HepG2 (cell line): Measurements from ENCODE around the gene CALN1. TPM values are rescaled to one million over a fixed set of nuclear protein-coding genes. Genes with fewer than 3 reads are reported as not detected.

ENCODE experiments used
- ATAC-seq: fragments of 200-7000 bp; cut with Tn5 transposase; 3 replicates; pipeline ENCODE4 v1.9.1; 2020; ENCODE audit warnings: mild to moderate bottlenecking, moderate library complexity
- BruUV-seq: library from RNA; stranded (reverse); fragments of 400-500 nt; replicated peaks from 2 replicates; lab custom pipeline; 2021; lab: Mats Ljungman, UMichigan
- CTCF ChIA-PET: fragments of 300-600 bp; formaldehyde crosslinking; extraction: SDS; loops from one replicate; lab custom pipeline; 2021; ENCODE audit warnings: low total read pairs, inconsistent platforms, low intra/inter-chr PET ratio; lab: Yijun Ruan, JAX
- POLR2A ChIA-PET: fragments of 350-600 bp; sonication (Branson Sonifier 250); formaldehyde crosslinking; loops from one replicate; lab custom pipeline; 2020; ENCODE audit warnings: antibody characterized with exemption, inconsistent platforms; lab: Yijun Ruan, JAX
- DNase-seq: peaks from one replicate; pipeline ENCODE4 v3.0.0-alpha.2; 2015; ENCODE audit warnings: low spot score
- FAIRE-seq: peaks from 3 replicates; lab custom pipeline; 2011; peaks lifted over from hg19 to GRCh38; lab: Jason Lieb, UNC
- H2AFZ ChIP-seq: one replicate; pipeline ENCODE4 v1.6.1; 2011; ENCODE audit warnings: low read length, inconsistent platforms
- H3K27ac ChIP-seq: fragments of 300-600 bp; 3 replicates; pipeline ENCODE4 v1.8.0; 2011; ENCODE audit warnings: mixed run types, mild to moderate bottlenecking, mixed read lengths, low read length, inconsistent platforms; ENCODE audit not compliant: insufficient read depth; ENCODE audit errors: extremely low read length
- H3K27me3 ChIP-seq, 2 experiments: fragments of 200-600 bp in 1 of 2; 2 replicates in 1 of 2; 3 replicates in 1 of 2; pipeline versions ENCODE4 v1.6.0 to v1.8.0; 2011; ENCODE audit warnings: low read length in 2 of 2, mild to moderate bottlenecking in 2 of 2, moderate library complexity in 2 of 2, inconsistent platforms in 1 of 2; ENCODE audit not compliant: insufficient read depth in 2 of 2, control insufficient read depth in 1 of 2
- H3K36me3 ChIP-seq, 2 experiments: fragments of 200-600 bp in 1 of 2; replicated peaks in 1 of 2; 2 replicates in 1 of 2; 3 replicates in 1 of 2; pipeline versions ENCODE4 v1.5.1 to v1.8.0; 2011; ENCODE audit warnings: low read length in 2 of 2, inconsistent platforms in 1 of 2; ENCODE audit not compliant: insufficient read depth in 2 of 2, control insufficient read depth in 1 of 2
- H3K4me1 ChIP-seq: 2 replicates; pipeline ENCODE4 v1.5.1; 2012; ENCODE audit warnings: low read length, inconsistent platforms; ENCODE audit not compliant: insufficient read depth
- H3K4me2 ChIP-seq: 2 replicates; pipeline ENCODE4 v1.6.0; 2011; ENCODE audit warnings: low read depth, low read length, inconsistent platforms
- H3K4me3 ChIP-seq, 3 experiments: fragments of 200-600 bp in 1 of 3; sonication (generic), shearing (Covaris generic) in 1 of 3; replicated peaks in 1 of 3; 2 replicates each; pipeline ENCODE4 v1.5.1; 2011 to 2016; ENCODE audit warnings: low read length in 3 of 3, inconsistent platforms in 2 of 3, low read depth in 2 of 3, mild to moderate bottlenecking in 2 of 3, control low read depth in 1 of 3, mixed read lengths in 1 of 3; ENCODE audit not compliant: insufficient read depth in 1 of 3
- H3K79me2 ChIP-seq: one replicate; pipeline ENCODE4 v1.6.1; 2011; ENCODE audit warnings: low read length, inconsistent platforms; ENCODE audit not compliant: insufficient read depth
- H3K9ac ChIP-seq: 2 replicates; pipeline ENCODE4 v1.6.0; 2011; ENCODE audit warnings: mild to moderate bottlenecking, low read depth, low read length, inconsistent platforms; ENCODE audit not compliant: insufficient read depth
- H3K9me3 ChIP-seq: 2 replicates; pipeline ENCODE4 v1.5.1; 2012; ENCODE audit warnings: mild to moderate bottlenecking, low read length
- H4K20me1 ChIP-seq: 2 replicates; pipeline ENCODE4 v1.6.0; 2011; ENCODE audit warnings: inconsistent platforms, mild to moderate bottlenecking, low read length, moderate library complexity; ENCODE audit not compliant: insufficient read depth
- EZH2 ChIP-seq: conservative IDR thresholded peaks from 2 replicates; pipeline ENCODE4 v1.6.1; 2012; ENCODE audit warnings: mild to moderate bottlenecking, low read depth, low read length, moderate library complexity
- HOXA3 ChIP-seq: sonication (generic); formaldehyde crosslinking; IDR thresholded peaks from 2 replicates; pipeline ENCODE4 v1.5.0; 2020; ENCODE audit warnings: missing genetic modification reagents
- IRX3 ChIP-seq: sonication (generic); formaldehyde crosslinking; IDR thresholded peaks from 2 replicates; pipeline ENCODE4 v1.8.1; 2023; ENCODE audit warnings: mild to moderate bottlenecking, low read depth, missing genetic modification reagents, borderline replicate concordance
- NKX3-1 ChIP-seq: sonication (generic); formaldehyde crosslinking; IDR thresholded peaks from 2 replicates; pipeline ENCODE4 v1.5.0; 2020; ENCODE audit warnings: missing genetic modification reagents
- NONO ChIP-seq, 2 experiments: fragments of 450-650 bp in 1 of 2; sonication (generic) in 1 of 2; formaldehyde crosslinking in 1 of 2; IDR thresholded peaks in 1 of 2; conservative IDR thresholded peaks in 1 of 2; 2 replicates each; pipeline versions ENCODE4 v1.6.1 to v1.8.0; 2017 to 2022; ENCODE audit warnings: mild to moderate bottlenecking in 1 of 2, missing genetic modification reagents in 1 of 2, moderate library complexity in 1 of 2
- POLR2AphosphoS5 ChIP-seq: IDR thresholded peaks from 2 replicates; pipeline ENCODE4 v1.6.1; 2012; ENCODE audit warnings: low read depth, low read length
- SRY ChIP-seq: sonication (generic); formaldehyde crosslinking; IDR thresholded peaks from 2 replicates; pipeline ENCODE4 v1.8.0; 2022; ENCODE audit warnings: mild to moderate bottlenecking, missing genetic modification reagents
- STAG1 ChIP-seq: sonication (generic); formaldehyde crosslinking; IDR thresholded peaks from 2 replicates; pipeline ENCODE4 v1.4.0; 2020; ENCODE audit warnings: missing genetic modification reagents
- TCF7 ChIP-seq: sonication (generic); IDR thresholded peaks from 2 replicates; pipeline ENCODE4 v1.6.1; 2016; ENCODE audit warnings: antibody characterized with exemption, low read depth
- ZKSCAN5 ChIP-seq: sonication (generic); formaldehyde crosslinking; IDR thresholded peaks from 2 replicates; pipeline ENCODE4 v1.5.1; 2020; ENCODE audit warnings: mild to moderate bottlenecking, missing genetic modification reagents
- ZNF317 ChIP-seq: sonication (generic); formaldehyde crosslinking; IDR thresholded peaks from 2 replicates; pipeline ENCODE4 v1.5.0; 2020; ENCODE audit warnings: mild to moderate bottlenecking, missing genetic modification reagents
- ZNF333 ChIP-seq: sonication (generic); formaldehyde crosslinking; IDR thresholded peaks from 2 replicates; pipeline ENCODE4 v1.4.0; 2020; ENCODE audit warnings: mild to moderate bottlenecking, missing genetic modification reagents, borderline replicate concordance
- ZNF354B ChIP-seq: sonication (generic); formaldehyde crosslinking; IDR thresholded peaks from 2 replicates; pipeline ENCODE4 v1.8.0; 2022; ENCODE audit warnings: mild to moderate bottlenecking, missing genetic modification reagents
- ZNF367 ChIP-seq: sonication (generic); formaldehyde crosslinking; IDR thresholded peaks from 2 replicates; pipeline ENCODE4 v1.4.0; 2020; ENCODE audit warnings: missing genetic modification reagents, borderline replicate concordance
- ZNF382 ChIP-seq: sonication (generic); formaldehyde crosslinking; IDR thresholded peaks from 2 replicates; pipeline ENCODE4 v1.5.0; 2020; ENCODE audit warnings: missing genetic modification reagents, mild to moderate bottlenecking, borderline replicate concordance
- ZNF431 ChIP-seq: sonication (generic); formaldehyde crosslinking; IDR thresholded peaks from 2 replicates; pipeline ENCODE4 v1.9.0; 2022; ENCODE audit warnings: missing genetic modification reagents, low read depth, mild to moderate bottlenecking, borderline replicate concordance
- ZNF720 ChIP-seq: sonication (generic); formaldehyde crosslinking; IDR thresholded peaks from 2 replicates; pipeline ENCODE4 v1.4.0; 2020; ENCODE audit warnings: missing genetic modification reagents
- WGBS: methylation state at CpG from one replicate; pipeline ENCODE4 v1.1.6; 2017; ENCODE audit warnings: low lambda C conversion rate; 5-methylcytosine and 5-hydroxymethylcytosine counted together
- in situ Hi-C: cut with HindIII; loops from 2 replicates; pipeline ENCODE4 v1.10.0; 2017; ENCODE audit warnings: low pct_unique_long_range_greater_than_20kb; ENCODE audit not compliant: extremely low pct_ligation_motif_present
- intact Hi-C: fragments of 100-400 bp; cut with micrococcal nuclease; formaldehyde crosslinking; loops from one replicate; pipeline ENCODE4 v1.10.0; 2022; ENCODE audit not compliant: unreplicated experiment
- polyA plus RNA-seq, 8 experiments: library from polyadenylated mRNA; depleted of rRNA in 3 of 8; stranded (reverse) in 7 of 8; unstranded in 1 of 8; fragments of >200 nt; fragmentation: Illumina TruSeq in 4 of 8; extraction: Trizol in 4 of 8; gene quantifications; 2 replicates each; pipeline versions ENCODE4 v1.2.1 to v1.2.3, GENCODE V29; 2011 to 2016; ENCODE audit warnings: low read depth in 4 of 8, missing spikeins in 1 of 8, mixed read lengths in 1 of 8; ENCODE audit not compliant: insufficient read depth in 1 of 8
- total RNA-seq, 5 experiments: library from RNA; depleted of rRNA; stranded (reverse); fragments of >200 nt; fragmentation: Illumina TruSeq; extraction: Trizol; gene quantifications; 2 replicates each; pipeline ENCODE4 v1.2.3, GENCODE V29; 2016; ENCODE audit warnings: low read depth in 1 of 5
- TF ChIP-seq, protein P1 (sequence below): sonication (generic); formaldehyde crosslinking; IDR thresholded peaks from 2 replicates; pipeline ENCODE4 v1.5.1; 2020; ENCODE audit warnings: mild to moderate bottlenecking, missing genetic modification reagents, borderline replicate concordance
- TF ChIP-seq, protein P2 (sequence below): sonication (generic); formaldehyde crosslinking; IDR thresholded peaks from 2 replicates; pipeline ENCODE4 v1.8.0; 2022; ENCODE audit warnings: mild to moderate bottlenecking, missing genetic modification reagents
- TF ChIP-seq, protein P3 (sequence below): IDR thresholded peaks from 2 replicates; pipeline ENCODE4 v1.6.1; 2016

CALN1 gene
- total and polyA plus RNA-seq, 2 of the 13 experiments (the other 11 are each of a cell fraction or from before 2014, with no cell fraction given) = not detected

DNA sequence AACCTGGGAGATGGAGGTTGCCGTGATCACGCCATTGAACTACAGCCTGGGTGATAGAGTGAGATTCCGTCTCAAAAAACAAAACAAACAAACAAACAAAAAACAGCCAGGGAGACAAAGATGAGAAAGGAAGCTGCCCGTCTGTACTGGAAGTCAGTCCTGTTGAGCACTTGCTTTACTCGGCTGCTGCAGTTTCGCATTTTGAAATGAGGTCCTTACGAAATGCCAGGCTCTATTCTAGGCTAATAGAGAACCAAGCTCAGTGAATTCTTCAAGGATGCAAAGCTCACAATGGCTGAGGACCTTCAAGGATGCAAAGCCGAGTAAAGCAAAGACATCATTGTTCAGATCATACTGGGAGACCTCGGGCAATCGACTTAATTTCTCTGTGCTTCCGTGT, 333.3 kb downstream of the CALN1 start:
- ChIA-PET CTCF (no interaction called here), POLR2A (no interaction called here)
- no peak overlapping the region for H3K4me2 ChIP-seq

More for the DNA sequence above, 333.3 kb downstream of the CALN1 start:
- in situ Hi-C loops = no loop called here
- Histone ChIP-seq H2AFZ (no peak overlapping the region), H3K4me1 (no peaks in the 10 kb centered on the region), H3K9me3 (no peaks in the 10 kb centered on the region), H3K4me3 (no peak overlapping the region)
- FAIRE-seq = no peak
- ATAC-seq = no peak
- no peak for TF ChIP-seq EZH2
- TF ChIP-seq SRY (CRISPR knock-in tag) = no peak
- no peak for TF ChIP-seq ZNF317 (CRISPR knock-in tag)
- TF ChIP-seq TCF7 = no peak
- no peak for TF ChIP-seq ZNF354B (CRISPR knock-in tag)
- TF ChIP-seq NKX3-1 = no peak
- no peak for TF ChIP-seq ZNF720 (CRISPR knock-in tag)
- no peak for TF ChIP-seq IRX3 (CRISPR knock-in tag)
- no peak for TF ChIP-seq NONO (IDR thresholded peaks at IDR 0.05)
- no peak for TF ChIP-seq NONO (CRISPR knock-in tag; conservative IDR thresholded peaks at IDR 0.05)
- no peak for TF ChIP-seq ZKSCAN5 (CRISPR knock-in tag)
- TF ChIP-seq POLR2AphosphoS5 = no peak
- TF ChIP-seq, protein P1, sequence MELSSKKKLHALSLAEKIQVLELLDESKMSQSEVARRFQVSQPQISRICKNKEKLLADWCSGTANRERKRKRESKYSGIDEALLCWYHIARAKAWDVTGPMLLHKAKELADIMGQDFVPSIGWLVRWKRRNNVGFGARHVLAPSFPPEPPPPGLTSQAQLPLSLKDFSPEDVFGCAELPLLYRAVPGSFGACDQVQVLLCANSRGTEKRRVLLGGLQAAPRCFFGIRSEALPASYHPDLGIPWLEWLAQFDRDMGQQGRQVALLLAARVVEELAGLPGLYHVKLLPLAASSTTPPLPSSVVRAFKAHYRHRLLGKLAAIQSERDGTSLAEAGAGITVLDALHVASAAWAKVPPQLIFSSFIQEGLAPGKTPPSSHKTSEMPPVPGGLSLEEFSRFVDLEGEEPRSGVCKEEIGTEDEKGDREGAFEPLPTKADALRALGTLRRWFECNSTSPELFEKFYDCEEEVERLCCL (CRISPR knock-in tag) = no peak
- no peak for TF ChIP-seq ZNF367 (CRISPR knock-in tag)
- no peak for TF ChIP-seq ZNF333
- no peak for TF ChIP-seq ZNF431 (CRISPR knock-in tag)
- no peak for TF ChIP-seq HOXA3 (CRISPR knock-in tag)
- TF ChIP-seq, protein P2, sequence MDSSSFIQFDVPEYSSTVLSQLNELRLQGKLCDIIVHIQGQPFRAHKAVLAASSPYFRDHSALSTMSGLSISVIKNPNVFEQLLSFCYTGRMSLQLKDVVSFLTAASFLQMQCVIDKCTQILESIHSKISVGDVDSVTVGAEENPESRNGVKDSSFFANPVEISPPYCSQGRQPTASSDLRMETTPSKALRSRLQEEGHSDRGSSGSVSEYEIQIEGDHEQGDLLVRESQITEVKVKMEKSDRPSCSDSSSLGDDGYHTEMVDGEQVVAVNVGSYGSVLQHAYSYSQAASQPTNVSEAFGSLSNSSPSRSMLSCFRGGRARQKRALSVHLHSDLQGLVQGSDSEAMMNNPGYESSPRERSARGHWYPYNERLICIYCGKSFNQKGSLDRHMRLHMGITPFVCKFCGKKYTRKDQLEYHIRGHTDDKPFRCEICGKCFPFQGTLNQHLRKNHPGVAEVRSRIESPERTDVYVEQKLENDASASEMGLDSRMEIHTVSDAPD = no peak
- TF ChIP-seq STAG1 (CRISPR knock-in tag) = no peak
- TF ChIP-seq, protein P3, sequence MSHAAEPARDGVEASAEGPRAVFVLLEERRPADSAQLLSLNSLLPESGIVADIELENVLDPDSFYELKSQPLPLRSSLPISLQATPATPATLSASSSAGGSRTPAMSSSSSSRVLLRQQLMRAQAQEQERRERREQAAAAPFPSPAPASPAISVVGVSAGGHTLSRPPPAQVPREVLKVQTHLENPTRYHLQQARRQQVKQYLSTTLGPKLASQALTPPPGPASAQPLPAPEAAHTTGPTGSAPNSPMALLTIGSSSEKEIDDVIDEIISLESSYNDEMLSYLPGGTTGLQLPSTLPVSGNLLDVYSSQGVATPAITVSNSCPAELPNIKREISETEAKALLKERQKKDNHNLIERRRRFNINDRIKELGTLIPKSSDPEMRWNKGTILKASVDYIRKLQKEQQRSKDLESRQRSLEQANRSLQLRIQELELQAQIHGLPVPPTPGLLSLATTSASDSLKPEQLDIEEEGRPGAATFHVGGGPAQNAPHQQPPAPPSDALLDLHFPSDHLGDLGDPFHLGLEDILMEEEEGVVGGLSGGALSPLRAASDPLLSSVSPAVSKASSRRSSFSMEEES (CRISPR knock-in tag) = no peak
- TF ChIP-seq ZNF382 = no peak
- TF ChIP-seq, all 625 proteins: peak for 0
- no peak for DNase-seq
- Histone ChIP-seq H3K79me2 (no peaks in the 10 kb centered on the region), H3K27ac (no peak overlapping the region), H4K20me1 (no peaks in the 10 kb centered on the region), H3K9ac (no peak overlapping the region), H3K27me3 (peaks cover 0 to 3% of the 10 kb centered on the region in 2 experiments; a peak in 2 of 5 replicates), H3K36me3 (no peaks in the 10 kb centered on the region)
- intact Hi-C loops = no loop called here
- no TSS peak for BruUV-seq
- 47% methylated on average over 11 of the region's 11 CpGs for WGBS
